Hepatocyte (in vitro differentiated cells): ENCODE data around the gene ADAMTS12. TPM values are rescaled to one million over a fixed set of nuclear protein-coding genes. Genes with fewer than 3 reads are reported as not detected.

Experiments
- DNase-seq: peaks from one replicate; pipeline ENCODE4 v3.0.0-alpha.2; 2016; ENCODE audit warnings: low spot score
- H2AFZ ChIP-seq: fragments of 200-600 bp; sonication (generic); 2 replicates; pipeline ENCODE4 v1.6.0; 2016; ENCODE audit warnings: antibody characterized with exemption, mild to moderate bottlenecking
- H3K27ac ChIP-seq: fragments of 200-600 bp; sonication (generic); 2 replicates; pipeline ENCODE4 v1.5.1; 2016; ENCODE audit warnings: mild to moderate bottlenecking
- H3K27me3 ChIP-seq: fragments of 200-600 bp; sonication (generic); 2 replicates; pipeline ENCODE4 v1.6.1; 2016
- H3K36me3 ChIP-seq: fragments of 200-600 bp; sonication (generic); replicated peaks from 2 replicates; pipeline ENCODE4 v1.5.1; 2016; ENCODE audit warnings: low read depth; ENCODE audit not compliant: insufficient read depth
- H3K4me1 ChIP-seq: fragments of 200-600 bp; sonication (generic); 2 replicates; pipeline ENCODE4 v1.5.1; 2016; ENCODE audit warnings: mild to moderate bottlenecking, moderate library complexity; ENCODE audit not compliant: insufficient read depth
- H3K4me2 ChIP-seq: fragments of 200-600 bp; sonication (generic); 2 replicates; pipeline ENCODE4 v1.6.0; 2016
- H3K4me3 ChIP-seq: fragments of 200-600 bp; sonication (generic); 2 replicates; pipeline ENCODE4 v1.5.1; 2016; ENCODE audit warnings: mild to moderate bottlenecking
- H3K79me2 ChIP-seq: fragments of 200-600 bp; sonication (generic); 2 replicates; pipeline ENCODE4 v1.6.0; 2017; ENCODE audit warnings: mild to moderate bottlenecking
- H3K9me2 ChIP-seq: fragments of 200-600 bp; sonication (generic); replicated peaks from 2 replicates; pipeline ENCODE4 v1.6.0; 2017; ENCODE audit warnings: mild to moderate bottlenecking; ENCODE audit not compliant: insufficient read depth
- H3K9me3 ChIP-seq: fragments of 200-600 bp; sonication (generic); 2 replicates; pipeline ENCODE4 v1.5.1; 2016; ENCODE audit warnings: low read depth, mild to moderate bottlenecking
- H4K20me1 ChIP-seq: fragments of 200-600 bp; sonication (generic); 2 replicates; pipeline ENCODE4 v1.6.0; 2016; ENCODE audit warnings: mild to moderate bottlenecking; ENCODE audit not compliant: insufficient read depth, poor library complexity, severe bottlenecking
- EZH2 ChIP-seq: fragments of 200-600 bp; sonication (generic); IDR thresholded peaks from 2 replicates; pipeline ENCODE4 v1.6.1; 2016; ENCODE audit warnings: antibody characterized with exemption, mild to moderate bottlenecking, borderline replicate concordance
- EZH2phosphoT487 ChIP-seq: fragments of 200-600 bp; sonication (generic); IDR thresholded peaks from one replicate; pipeline ENCODE4 v1.6.1; 2018; ENCODE audit warnings: antibody characterized with exemption, mild to moderate bottlenecking, low read depth, moderate library complexity; ENCODE audit not compliant: unreplicated experiment, severe bottlenecking
- WGBS: methylation state at CpG from one replicate; pipeline ENCODE4 v1.1.6; 2016; ENCODE audit warnings: low lambda C conversion rate; ENCODE audit errors: missing lambda C conversion rate; 5-methylcytosine and 5-hydroxymethylcytosine counted together
- polyA plus RNA-seq: library from polyadenylated mRNA; unstranded; fragments of >200 nt; fragmentation: Nextera tagmentation; extraction: Ambion mirVana; gene quantifications from 2 replicates; pipeline ENCODE4 v1.2.1, GENCODE V29; 2016
- total RNA-seq: library from RNA; depleted of rRNA; stranded (reverse); fragments of >200 nt; gene quantifications from 2 replicates; pipeline ENCODE4 v1.2.3, GENCODE V29; 2014
- TF ChIP-seq, protein P1 (sequence below): fragments of 200-600 bp; sonication (generic); IDR thresholded peaks from 2 replicates; pipeline ENCODE4 v1.5.1; 2016; ENCODE audit warnings: antibody characterized with exemption, mild to moderate bottlenecking; ENCODE audit not compliant: poor library complexity

The ADAMTS12 gene
- total and polyA plus RNA-seq, 2 experiments from 2014 or later, result 3.2 to 8.9 TPM

DNA sequence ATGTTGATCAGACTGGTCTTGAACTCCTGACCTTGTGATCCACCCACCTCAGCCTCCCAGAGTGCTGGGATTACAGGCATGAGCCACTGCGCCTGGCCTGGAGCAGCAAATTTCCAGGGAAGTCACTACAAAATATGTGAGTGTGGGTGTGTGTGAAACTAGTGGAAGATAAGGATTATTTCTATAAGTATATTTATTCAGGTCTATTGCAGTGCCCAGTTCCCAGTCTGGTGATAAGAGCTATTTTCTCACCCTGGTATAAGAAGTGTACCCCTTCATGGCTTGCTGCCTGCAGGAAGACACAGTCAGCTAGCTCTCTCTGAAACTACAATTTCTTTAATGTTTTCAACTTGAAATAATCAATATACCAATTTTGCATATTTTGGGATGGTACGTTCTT is 414.0 kb downstream of the ADAMTS12 start:
- WGBS, result 93% methylated on average over 2 of the region's 2 CpGs

DNA sequence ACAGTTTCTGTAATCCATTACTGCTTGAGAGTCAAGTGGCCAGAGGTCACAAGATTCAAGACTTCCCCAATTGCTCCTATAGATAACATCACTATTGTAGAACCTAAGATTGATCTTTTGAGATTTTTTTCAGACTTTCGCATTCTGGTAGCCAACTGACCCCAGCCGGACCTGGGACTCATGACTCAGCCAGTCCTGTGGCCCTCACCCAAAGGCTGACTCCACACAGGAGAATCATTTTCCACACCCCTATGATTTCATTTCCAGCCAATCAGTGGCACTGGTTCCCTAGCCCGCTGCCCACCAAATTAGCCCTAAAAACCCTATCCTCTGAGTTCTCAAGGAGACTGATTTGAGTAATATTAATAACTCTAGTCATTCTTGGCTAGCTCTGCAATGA is 414.8 kb downstream of the ADAMTS12 start:
- no peak for DNase-seq
- H3K9me2 ChIP-seq, result no peaks in the 10 kb centered on the region
- H3K79me2 ChIP-seq, result no peaks in the 10 kb centered on the region
- no peak overlapping the region for H2AFZ ChIP-seq
- 100% methylated on average over 3 of the region's 3 CpGs for WGBS
- no peaks in the 10 kb centered on the region for H3K4me1 ChIP-seq
- no peaks in the 10 kb centered on the region for H3K27me3 ChIP-seq
- no peaks in the 10 kb centered on the region for H3K9me3 ChIP-seq
- H3K36me3 ChIP-seq, result peaks cover 3% of the 10 kb centered on the region
- TF ChIP-seq EZH2, result no peak
- TF ChIP-seq EZH2phosphoT487, result no peak
- TF ChIP-seq, protein P1, sequence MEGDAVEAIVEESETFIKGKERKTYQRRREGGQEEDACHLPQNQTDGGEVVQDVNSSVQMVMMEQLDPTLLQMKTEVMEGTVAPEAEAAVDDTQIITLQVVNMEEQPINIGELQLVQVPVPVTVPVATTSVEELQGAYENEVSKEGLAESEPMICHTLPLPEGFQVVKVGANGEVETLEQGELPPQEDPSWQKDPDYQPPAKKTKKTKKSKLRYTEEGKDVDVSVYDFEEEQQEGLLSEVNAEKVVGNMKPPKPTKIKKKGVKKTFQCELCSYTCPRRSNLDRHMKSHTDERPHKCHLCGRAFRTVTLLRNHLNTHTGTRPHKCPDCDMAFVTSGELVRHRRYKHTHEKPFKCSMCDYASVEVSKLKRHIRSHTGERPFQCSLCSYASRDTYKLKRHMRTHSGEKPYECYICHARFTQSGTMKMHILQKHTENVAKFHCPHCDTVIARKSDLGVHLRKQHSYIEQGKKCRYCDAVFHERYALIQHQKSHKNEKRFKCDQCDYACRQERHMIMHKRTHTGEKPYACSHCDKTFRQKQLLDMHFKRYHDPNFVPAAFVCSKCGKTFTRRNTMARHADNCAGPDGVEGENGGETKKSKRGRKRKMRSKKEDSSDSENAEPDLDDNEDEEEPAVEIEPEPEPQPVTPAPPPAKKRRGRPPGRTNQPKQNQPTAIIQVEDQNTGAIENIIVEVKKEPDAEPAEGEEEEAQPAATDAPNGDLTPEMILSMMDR, result no peak
- H3K27ac ChIP-seq, result no peak overlapping the region
- no peaks in the 10 kb centered on the region for H4K20me1 ChIP-seq
- no peak overlapping the region for H3K4me3 ChIP-seq
- no peak overlapping the region for H3K4me2 ChIP-seq

More for the DNA sequence above, 414.0 kb downstream of the ADAMTS12 start:
- Histone ChIP-seq H3K79me2 (no peaks in the 10 kb centered on the region), H3K27me3 (no peaks in the 10 kb centered on the region), H3K27ac (no peak overlapping the region), H3K4me3 (no peak overlapping the region), H4K20me1 (no peaks in the 10 kb centered on the region), H3K9me2 (no peaks in the 10 kb centered on the region), H3K36me3 (peaks cover 3% of the 10 kb centered on the region), H3K4me1 (no peaks in the 10 kb centered on the region), H3K9me3 (no peaks in the 10 kb centered on the region), H3K4me2 (no peak overlapping the region), H2AFZ (no peak overlapping the region)
- TF ChIP-seq EZH2 (no peak), EZH2phosphoT487 (no peak)
- TF ChIP-seq, protein P1, result no peak
- no peak for DNase-seq

DNA sequence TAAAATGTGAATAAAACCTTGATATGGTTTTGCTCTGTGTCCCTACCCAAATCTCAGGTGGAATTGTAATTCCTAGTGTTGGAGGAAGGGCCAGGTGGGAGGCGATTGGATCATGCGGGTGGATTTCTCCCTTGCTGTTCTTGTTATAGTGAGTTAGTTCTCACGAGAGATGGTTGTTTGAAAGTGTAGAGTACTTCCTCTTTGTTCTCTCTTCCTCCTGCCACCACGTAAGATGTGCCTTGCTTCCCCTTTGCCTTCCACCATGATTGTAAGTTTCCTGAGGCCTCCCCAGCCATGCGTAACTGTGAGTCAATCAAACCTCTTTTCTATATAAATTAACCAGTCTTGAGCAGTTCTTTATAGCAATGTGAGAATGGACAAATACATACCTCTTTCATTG is 416.1 kb downstream of the ADAMTS12 start:
- WGBS, result 97% methylated on average over 5 of the region's 5 CpGs

More for the DNA sequence above, 416.1 kb downstream of the ADAMTS12 start:
- no peaks in the 10 kb centered on the region for H3K27me3 ChIP-seq
- H3K79me2 ChIP-seq, result no peaks in the 10 kb centered on the region
- no peaks in the 10 kb centered on the region for H3K4me1 ChIP-seq
- no peaks in the 10 kb centered on the region for H3K9me2 ChIP-seq
- no peaks in the 10 kb centered on the region for H3K9me3 ChIP-seq
- no peak overlapping the region for H3K27ac ChIP-seq
- no peak for DNase-seq
- H3K36me3 ChIP-seq, result peaks cover 3% of the 10 kb centered on the region
- no peak overlapping the region for H3K4me2 ChIP-seq
- H3K4me3 ChIP-seq, result no peak overlapping the region
- no peak for TF ChIP-seq EZH2
- TF ChIP-seq EZH2phosphoT487, result no peak
- TF ChIP-seq, protein P1, result no peak
- no peak overlapping the region for H2AFZ ChIP-seq
- no peaks in the 10 kb centered on the region for H4K20me1 ChIP-seq
